Omental fat pad (tissue), 4 donors: ENCODE results near the gene NEDD9. TPM values are rescaled to one million over a fixed set of nuclear protein-coding genes. Genes with fewer than 3 reads are reported as not detected.

Experiments
- ATAC-seq: fragments of 150-250 bp; one replicate; pipeline ENCODE4 v1.9.1; 2016; ENCODE audit warnings: mild to moderate bottlenecking, moderate library complexity; ENCODE audit not compliant: low FRiP score
- DNase-seq: peaks from one replicate; pipeline ENCODE4 v3.0.0-alpha.2; 2019; ENCODE audit warnings: low spot score
- total RNA-seq, 4 donors: library from RNA; depleted of rRNA; stranded (reverse); fragments of >200 nt; gene quantifications; one replicate each; pipeline ENCODE4 v1.1.0, GENCODE V29; 2016
- TF ChIP-seq, protein P1 (sequence below), 3 donors: fragments of 450-650 bp; IDR thresholded peaks; one replicate each; pipeline ENCODE4 v1.5.1; 2016 to 2017; ENCODE audit warnings: antibody characterized with exemption in 3 of 3, mild to moderate bottlenecking in 3 of 3, moderate library complexity in 2 of 3

Gene NEDD9
- total RNA-seq, 4 donors from 2014 or later, result 77.2 to 196 (median 106) TPM

DNA sequence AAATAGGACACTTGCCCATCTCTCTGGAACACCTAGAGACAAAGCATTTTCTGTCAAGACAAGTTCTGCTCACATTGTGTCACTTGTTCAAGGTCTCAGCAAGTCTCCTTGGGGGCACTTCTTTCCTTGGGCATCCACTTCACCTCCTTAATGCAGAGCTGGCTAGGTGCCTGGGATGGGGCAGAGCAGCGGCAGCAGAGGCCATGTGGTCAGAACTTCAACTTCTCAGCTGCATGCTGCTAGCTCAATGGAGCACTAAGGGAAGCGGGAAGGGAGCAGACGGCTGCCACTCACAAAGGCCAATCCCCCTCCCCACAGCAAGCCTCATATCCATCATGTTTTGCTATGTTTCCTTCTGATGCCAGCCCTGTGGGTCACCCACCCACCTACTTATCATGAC, 31.5 kb downstream of the NEDD9 start:
- TF ChIP-seq, protein P1, sequence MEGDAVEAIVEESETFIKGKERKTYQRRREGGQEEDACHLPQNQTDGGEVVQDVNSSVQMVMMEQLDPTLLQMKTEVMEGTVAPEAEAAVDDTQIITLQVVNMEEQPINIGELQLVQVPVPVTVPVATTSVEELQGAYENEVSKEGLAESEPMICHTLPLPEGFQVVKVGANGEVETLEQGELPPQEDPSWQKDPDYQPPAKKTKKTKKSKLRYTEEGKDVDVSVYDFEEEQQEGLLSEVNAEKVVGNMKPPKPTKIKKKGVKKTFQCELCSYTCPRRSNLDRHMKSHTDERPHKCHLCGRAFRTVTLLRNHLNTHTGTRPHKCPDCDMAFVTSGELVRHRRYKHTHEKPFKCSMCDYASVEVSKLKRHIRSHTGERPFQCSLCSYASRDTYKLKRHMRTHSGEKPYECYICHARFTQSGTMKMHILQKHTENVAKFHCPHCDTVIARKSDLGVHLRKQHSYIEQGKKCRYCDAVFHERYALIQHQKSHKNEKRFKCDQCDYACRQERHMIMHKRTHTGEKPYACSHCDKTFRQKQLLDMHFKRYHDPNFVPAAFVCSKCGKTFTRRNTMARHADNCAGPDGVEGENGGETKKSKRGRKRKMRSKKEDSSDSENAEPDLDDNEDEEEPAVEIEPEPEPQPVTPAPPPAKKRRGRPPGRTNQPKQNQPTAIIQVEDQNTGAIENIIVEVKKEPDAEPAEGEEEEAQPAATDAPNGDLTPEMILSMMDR (IDR thresholded peaks at IDR 0.05), result no peak
- no peak for ATAC-seq

DNA sequence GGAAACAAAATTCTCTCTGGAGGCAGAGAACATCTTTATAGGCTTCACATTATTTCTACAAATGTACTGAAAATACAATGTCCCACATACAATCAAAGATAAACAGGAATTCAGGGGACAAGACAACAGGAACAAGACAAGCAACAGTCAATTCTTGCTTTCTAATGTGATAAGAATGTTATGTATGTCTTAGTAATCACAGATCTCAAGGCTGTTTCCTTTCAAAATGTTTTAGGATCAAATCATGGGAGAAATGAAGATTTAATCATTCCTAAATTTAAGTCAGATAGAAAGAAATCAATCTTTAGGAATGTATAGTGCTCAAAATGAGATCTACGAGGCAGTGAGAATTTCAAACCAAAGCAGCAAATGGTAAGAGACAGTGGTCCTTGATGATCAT, 32.1 kb downstream of the NEDD9 start:
- DNase-seq (no peak), ATAC-seq (no peak)
- TF ChIP-seq, protein P1 (IDR thresholded peaks at IDR 0.05), result no peak

More for the DNA sequence above, 31.5 kb downstream of the NEDD9 start:
- no peak for DNase-seq

DNA sequence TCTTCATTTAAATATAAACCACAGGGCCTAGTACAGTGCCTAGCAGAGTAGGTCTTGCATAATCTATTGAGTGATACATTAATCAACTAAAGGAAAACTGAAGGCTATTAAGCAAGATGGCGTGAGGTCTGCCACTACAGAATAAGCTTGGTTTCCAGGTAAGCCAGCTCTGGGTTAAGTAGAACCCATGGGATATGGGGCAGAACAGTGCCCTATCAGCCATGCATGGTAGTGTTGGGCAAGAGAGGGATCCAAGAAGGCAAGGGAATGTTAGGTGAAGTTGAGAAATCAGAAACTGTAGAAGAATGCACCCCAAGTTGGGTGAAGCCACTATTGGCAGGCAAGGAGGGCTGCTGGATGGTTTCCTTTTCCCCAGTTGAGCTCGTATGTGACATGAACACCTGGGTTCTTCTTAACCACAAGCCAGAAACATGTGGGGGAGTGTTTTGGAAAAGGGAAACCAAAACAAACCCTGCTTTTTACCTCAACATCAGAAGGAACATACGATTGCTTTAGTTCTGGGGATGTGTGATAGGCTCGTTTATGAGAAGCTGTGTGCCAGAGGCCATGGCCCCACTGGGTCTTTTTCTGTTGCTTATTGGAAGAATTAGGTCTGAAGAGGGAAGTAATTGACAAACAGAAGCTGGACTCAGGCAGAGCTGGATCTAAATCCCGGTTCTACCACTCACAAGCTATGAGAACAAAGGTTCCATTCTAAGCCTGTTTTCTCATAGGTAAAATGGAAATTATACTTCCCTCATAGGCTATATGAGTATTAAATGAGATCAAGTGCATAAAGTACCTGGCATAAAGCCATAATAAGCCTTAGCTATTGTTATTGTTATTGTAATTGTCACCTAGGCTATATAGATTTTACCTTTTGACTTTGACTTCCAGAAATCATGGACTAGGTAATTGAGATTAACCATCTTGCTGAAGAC, 33.5 kb downstream of the NEDD9 start:
- TF ChIP-seq, protein P1 (IDR thresholded peaks at IDR 0.05), result no peak
- DNase-seq (no peak), ATAC-seq (no peak)

DNA sequence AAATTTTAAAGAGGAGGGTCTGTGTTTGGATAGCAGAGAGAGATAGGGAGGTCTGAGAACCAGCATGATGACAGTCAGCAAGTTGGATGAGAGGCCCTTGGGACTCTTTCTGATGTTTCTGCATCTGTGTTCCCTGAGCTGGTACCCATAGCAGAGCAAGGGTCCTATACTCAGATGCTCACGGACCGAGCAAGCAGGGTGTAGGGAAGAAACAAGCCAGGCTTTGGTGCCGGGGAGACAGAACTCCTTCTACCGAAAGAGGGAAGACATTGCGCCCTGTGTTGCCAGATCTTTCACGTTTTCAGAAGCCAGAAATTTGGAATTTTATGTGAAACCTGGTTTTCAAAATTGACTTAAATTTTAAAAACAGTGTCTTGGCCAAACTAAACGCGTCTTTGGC, 34.6 kb downstream of the NEDD9 start:
- ATAC-seq, result no peak
- TF ChIP-seq, protein P1 (IDR thresholded peaks at IDR 0.05), result no peak

DNA sequence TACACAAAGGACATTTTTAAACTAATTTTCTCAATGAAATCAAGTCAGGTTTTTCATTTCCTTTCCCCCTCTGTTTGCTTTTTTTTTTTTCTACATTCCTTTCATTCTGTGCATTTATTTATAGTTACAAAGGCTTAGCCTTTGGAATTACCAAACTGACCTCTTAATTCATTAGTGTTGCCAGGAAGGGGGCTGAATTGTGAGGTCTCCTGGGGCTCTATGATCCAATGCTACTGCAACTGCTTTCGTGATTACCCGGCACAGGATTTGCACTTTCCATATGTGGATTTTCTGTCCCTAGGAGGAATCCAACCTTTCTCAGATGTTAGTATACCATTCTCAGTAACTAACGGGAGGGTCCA, 35.3 kb downstream of the NEDD9 start:
- ATAC-seq (no peak), DNase-seq (no peak)
- TF ChIP-seq, protein P1 (IDR thresholded peaks at IDR 0.05), result no peak

More for the DNA sequence above, 34.6 kb downstream of the NEDD9 start:
- no peak for DNase-seq

DNA sequence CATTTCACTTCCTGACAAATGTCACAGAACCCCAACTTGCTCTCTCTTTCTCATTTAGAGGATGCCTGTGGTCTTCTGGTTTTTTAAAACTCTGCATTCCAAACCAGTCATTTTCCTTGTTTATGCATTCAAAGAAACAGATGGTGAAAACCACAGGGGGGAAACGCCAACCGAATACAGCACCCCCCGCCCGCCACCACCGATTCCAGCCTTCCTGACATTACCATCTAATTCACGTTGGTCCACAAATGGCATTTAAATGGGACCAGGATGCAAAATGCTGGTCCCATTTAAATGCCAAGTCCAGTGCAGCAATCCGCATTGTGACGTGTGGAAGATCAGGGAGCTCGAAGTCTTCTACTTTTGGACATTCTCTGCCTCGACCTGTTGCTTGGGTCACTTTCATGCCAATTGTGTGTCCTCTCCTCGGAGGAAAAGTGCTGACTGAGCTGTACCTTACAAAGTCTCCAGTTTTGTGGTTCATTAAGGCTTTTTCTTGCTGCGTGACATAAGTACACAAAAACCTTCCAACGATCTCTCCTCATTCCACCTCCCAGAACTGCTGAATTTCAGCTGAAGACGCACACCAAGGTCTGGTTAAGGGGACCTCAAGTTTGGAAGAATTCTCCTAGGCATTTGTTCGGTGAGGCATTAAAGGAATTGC, 35.8 kb downstream of the NEDD9 start:
- DNase-seq (no peak), ATAC-seq (no peak)
- TF ChIP-seq, protein P1 (IDR thresholded peaks at IDR 0.05), result no peak
